Measurements from ENCODE around the gene PGBD5.
A peak's percentile ranks its signal among the peaks of the same experiment; 100 is the strongest.

PGBD5 gene

GRCh38 chr1:230300322-230301301, 125.5 kb downstream of the PGBD5 start:
- ATAC-seq (no peak), DNase-seq (no peak)

- no peak for DNase-seq
Observed at GRCh38 chr1:230299191-230300006, 126.7 kb downstream of the PGBD5 start.

GRCh38 chr1:230295367-230295766, 130.8 kb downstream of the PGBD5 start:
- no peak for ATAC-seq
- DNase-seq: no peak

More at GRCh38 chr1:230299191-230300006, 126.7 kb downstream of the PGBD5 start:
- ATAC-seq: no peak

- DNase-seq: no peak
- ATAC-seq: no peak
Observed at GRCh38 chr1:230293390-230293700, 132.8 kb downstream of the PGBD5 start.

- DNase-seq (no peak), ATAC-seq (no peak)
Observed at GRCh38 chr1:230292689-230293389, 133.3 kb downstream of the PGBD5 start.

- peak; percentile 6 for DNase-seq
- ATAC-seq: peak; percentile 16
Observed at GRCh38 chr1:230291731-230292620, 134.2 kb downstream of the PGBD5 start.

- DNase-seq: no peak
- ATAC-seq: no peak
Observed at GRCh38 chr1:230289350-230289644, 136.8 kb downstream of the PGBD5 start.

- DNase-seq (no peak), ATAC-seq (no peak)
Observed at GRCh38 chr1:230288641-230289349, 137.3 kb downstream of the PGBD5 start.

GRCh38 chr1:230287674-230288315, 138.3 kb downstream of the PGBD5 start:
- no peak for ATAC-seq
- DNase-seq: no peak

- DNase-seq: no peak
- ATAC-seq: no peak
Observed at GRCh38 chr1:230286890-230287269, 139.3 kb downstream of the PGBD5 start.

- DNase-seq: no peak
- ATAC-seq: no peak
Observed at GRCh38 chr1:230286166-230286889, 139.8 kb downstream of the PGBD5 start.

- DNase-seq: no peak
- no peak for ATAC-seq
Observed at GRCh38 chr1:230285351-230285750, 140.8 kb downstream of the PGBD5 start.

- peak; percentile 0 for DNase-seq
- ATAC-seq: no peak
Observed at GRCh38 chr1:230284891-230285290, 141.2 kb downstream of the PGBD5 start.

- peak; percentile 1 for DNase-seq
- no peak for ATAC-seq
Observed at GRCh38 chr1:230283678-230284077, 142.5 kb downstream of the PGBD5 start.

- no peak for DNase-seq
Observed at GRCh38 chr1:230282157-230282556, 144.0 kb downstream of the PGBD5 start.

GRCh38 chr1:230281556-230281955, 144.6 kb downstream of the PGBD5 start:
- DNase-seq (peak; percentile 2), ATAC-seq (no peak)

More at GRCh38 chr1:230282157-230282556, 144.0 kb downstream of the PGBD5 start:
- ATAC-seq: no peak

GRCh38 chr1:230280906-230281413, 145.2 kb downstream of the PGBD5 start:
- DNase-seq (no peak), ATAC-seq (no peak)

- DNase-seq (no peak), ATAC-seq (no peak)
Observed at GRCh38 chr1:230280054-230280795, 145.9 kb downstream of the PGBD5 start.

- ATAC-seq (no peak), DNase-seq (no peak)
Observed at GRCh38 chr1:230279583-230279945, 146.6 kb downstream of the PGBD5 start.
